ENCODE results near the gene NRGN. TPM values are rescaled to one million over a fixed set of nuclear protein-coding genes. Genes with fewer than 3 reads are reported as not detected.

NRGN gene
- total RNA-seq, 1 experiment from 2014 or later = 15.5 TPM

- no peak overlapping the region for H3K9ac ChIP-seq (ENCODE audit: low read length)
- ATAC-seq (no peak), DNase-seq (no peak)
- BruUV-seq (replicated peaks) = no TSS peak
- no peak overlapping the region for H3K4me3 ChIP-seq (ENCODE audit: low read length)
- H3K36me3 ChIP-seq (ENCODE audit: low read depth, low read length) = no peaks in the 10 kb centered on the region
- no peaks in the 10 kb centered on the region for H3K9me2 ChIP-seq (replicated peaks; ENCODE audit: low read length)
- intact Hi-C loops (cut with micrococcal nuclease) = no loop called here
- no peaks in the 10 kb centered on the region for H3K27me3 ChIP-seq (ENCODE audit: low read length)
- no peaks in the 10 kb centered on the region for H4K20me1 ChIP-seq (ENCODE audit: low read length)
- H3K27ac ChIP-seq (ENCODE audit: low read length) = no peak overlapping the region
- H3K4me2 ChIP-seq (ENCODE audit: low read length) = peak overlapping the region; percentile 42
- H3F3A ChIP-seq (ENCODE audit: low read length, unreplicated experiment) = no peaks in the 10 kb centered on the region
- POLR2A ChIA-PET (ENCODE audit: unreplicated experiment) = interaction anchor here (1.0 kb wide), 1 partner anchor 81 kb away, joined by 10 read pairs; no protein-coding TSS in a partner anchor
- H2AFZ ChIP-seq (ENCODE audit: low read length) = no peak overlapping the region
- TF ChIP-seq EZH2phosphoT487 (IDR thresholded peaks at IDR 0.05; ENCODE audit: borderline replicate concordance, low read length) = no peak
- no peak for TF ChIP-seq EZH2 (IDR thresholded peaks at IDR 0.05; ENCODE audit: low read length, unreplicated experiment)
- no peak for TF ChIP-seq CTCF (conservative IDR thresholded peaks at IDR 0.05; ENCODE audit: low read depth, low read length)
- H3K4me1 ChIP-seq (ENCODE audit: insufficient read depth, low read length) = peaks cover 31% of the 10 kb centered on the region
- CTCF ChIA-PET = interaction anchor here (0.6 kb wide), 1 partner anchor 87 kb away, joined by 3 read pairs; no protein-coding TSS in a partner anchor
- H3K79me2 ChIP-seq (ENCODE audit: low read length) = no peaks in the 10 kb centered on the region
- H3K9me3 ChIP-seq (ENCODE audit: low read length) = no peaks in the 10 kb centered on the region
Observed at GRCh38 chr11:124754710-124755109, 15.0 kb downstream of the NRGN start.

- no peaks in the 10 kb centered on the region for H3K27me3 ChIP-seq (ENCODE audit: low read length)
- POLR2A ChIA-PET (ENCODE audit: unreplicated experiment) = no interaction called here
- H3K27ac ChIP-seq (ENCODE audit: low read length) = no peak overlapping the region
- no peak for DNase-seq
- BruUV-seq (replicated peaks) = no TSS peak
- H3K79me2 ChIP-seq (ENCODE audit: low read length) = no peaks in the 10 kb centered on the region
- H3K9me2 ChIP-seq (replicated peaks; ENCODE audit: low read length) = no peaks in the 10 kb centered on the region
- intact Hi-C loops (cut with micrococcal nuclease) = no loop called here
- TF ChIP-seq EZH2 (IDR thresholded peaks at IDR 0.05; ENCODE audit: low read length, unreplicated experiment) (no peak), CTCF (conservative IDR thresholded peaks at IDR 0.05; ENCODE audit: low read depth, low read length) (no peak), EZH2phosphoT487 (IDR thresholded peaks at IDR 0.05; ENCODE audit: borderline replicate concordance, low read length) (no peak)
- H3K4me1 ChIP-seq (ENCODE audit: insufficient read depth, low read length) = peaks cover 29% of the 10 kb centered on the region
- H3K9me3 ChIP-seq (ENCODE audit: low read length) = no peaks in the 10 kb centered on the region
- no peak overlapping the region for H2AFZ ChIP-seq (ENCODE audit: low read length)
- ATAC-seq = no peak
- H4K20me1 ChIP-seq (ENCODE audit: low read length) = no peaks in the 10 kb centered on the region
- H3K36me3 ChIP-seq (ENCODE audit: low read depth, low read length) = no peaks in the 10 kb centered on the region
- H3K4me3 ChIP-seq (ENCODE audit: low read length) = no peak overlapping the region
- CTCF ChIA-PET = no interaction called here
- H3K4me2 ChIP-seq (ENCODE audit: low read length) = no peak overlapping the region
- H3F3A ChIP-seq (ENCODE audit: low read length, unreplicated experiment) = no peaks in the 10 kb centered on the region
- H3K9ac ChIP-seq (ENCODE audit: low read length) = no peak overlapping the region
Observed at GRCh38 chr11:124756033-124756752, 16.5 kb downstream of the NRGN start.

- no peaks in the 10 kb centered on the region for H3K9me3 ChIP-seq (ENCODE audit: low read length)
- H3K9me2 ChIP-seq (replicated peaks; ENCODE audit: low read length) = no peaks in the 10 kb centered on the region
- DNase-seq (no peak), ATAC-seq (no peak)
- TF ChIP-seq CTCF (conservative IDR thresholded peaks at IDR 0.05; ENCODE audit: low read depth, low read length) (no peak), EZH2phosphoT487 (IDR thresholded peaks at IDR 0.05; ENCODE audit: borderline replicate concordance, low read length) (no peak), EZH2 (IDR thresholded peaks at IDR 0.05; ENCODE audit: low read length, unreplicated experiment) (no peak)
- H3K9ac ChIP-seq (ENCODE audit: low read length) = no peak overlapping the region
- no peak overlapping the region for H3K4me3 ChIP-seq (ENCODE audit: low read length)
- intact Hi-C loops (cut with micrococcal nuclease) = no loop called here
- H3K27ac ChIP-seq (ENCODE audit: low read length) = no peak overlapping the region
- no TSS peak for BruUV-seq (replicated peaks)
- H3K4me2 ChIP-seq (ENCODE audit: low read length) = no peak overlapping the region
- no peaks in the 10 kb centered on the region for H3K27me3 ChIP-seq (ENCODE audit: low read length)
- peaks cover 33% of the 10 kb centered on the region for H3K4me1 ChIP-seq (ENCODE audit: insufficient read depth, low read length)
- H3K79me2 ChIP-seq (ENCODE audit: low read length) = no peaks in the 10 kb centered on the region
- ChIA-PET POLR2A (ENCODE audit: unreplicated experiment) (no interaction called here), CTCF (no interaction called here)
- no peaks in the 10 kb centered on the region for H4K20me1 ChIP-seq (ENCODE audit: low read length)
- no peaks in the 10 kb centered on the region for H3F3A ChIP-seq (ENCODE audit: low read length, unreplicated experiment)
- H3K36me3 ChIP-seq (ENCODE audit: low read depth, low read length) = no peaks in the 10 kb centered on the region
- H2AFZ ChIP-seq (ENCODE audit: low read length) = no peak overlapping the region
Observed at GRCh38 chr11:124756753-124757227, 17.0 kb downstream of the NRGN start.

Measured in PC-3 (cell line).